Neuronal stem cell (in vitro differentiated cells): ENCODE data around the gene FAM200B.

ENCODE experiments used
- DNase-seq: peaks from one replicate; pipeline ENCODE4 v3.0.0-alpha.2; 2013; ENCODE audit warnings: low spot score
- H2AFZ ChIP-seq: one replicate; pipeline ENCODE4 v1.6.1; 2013; ENCODE audit warnings: mild to moderate bottlenecking, low read length, inconsistent platforms
- H2AK5ac ChIP-seq: 2 replicates; pipeline ENCODE4 v1.6.1; 2013; ENCODE audit warnings: low read depth, mild to moderate bottlenecking, inconsistent platforms, low read length, moderate library complexity, mixed read lengths
- H2BK120ac ChIP-seq: 2 replicates; pipeline ENCODE4 v1.6.1; 2013; ENCODE audit warnings: low read depth, mild to moderate bottlenecking, inconsistent platforms, low read length, moderate library complexity, mixed read lengths
- H2BK12ac ChIP-seq: one replicate; pipeline ENCODE4 v1.6.1; 2013; ENCODE audit warnings: low read length, inconsistent platforms
- H2BK15ac ChIP-seq: 2 replicates; pipeline ENCODE4 v1.6.1; 2013; ENCODE audit warnings: mild to moderate bottlenecking, low read length, inconsistent platforms, mixed read lengths
- H2BK5ac ChIP-seq: one replicate; pipeline ENCODE4 v1.6.1; 2013; ENCODE audit warnings: inconsistent platforms, mild to moderate bottlenecking, low read length, moderate library complexity
- H3K14ac ChIP-seq: one replicate; pipeline ENCODE4 v1.6.1; 2013; ENCODE audit warnings: low read length, inconsistent platforms
- H3K18ac ChIP-seq: 2 replicates; pipeline ENCODE4 v1.6.1; 2013; ENCODE audit warnings: low read length, inconsistent platforms
- H3K23ac ChIP-seq: 2 replicates; pipeline ENCODE4 v1.6.1; 2013; ENCODE audit warnings: low read depth, mild to moderate bottlenecking, mixed read lengths, low read length, inconsistent platforms; ENCODE audit not compliant: poor library complexity
- H3K27ac ChIP-seq: replicated peaks from 3 replicates; pipeline ENCODE4 v1.5.1; 2013; ENCODE audit warnings: low read length, inconsistent platforms
- H3K27me3 ChIP-seq, 3 experiments: 2 replicates each; pipeline ENCODE4 v1.6.1; 2013; ENCODE audit warnings: low read length in 3 of 3, mild to moderate bottlenecking in 2 of 3, inconsistent platforms in 1 of 3, low read depth in 1 of 3, mixed read lengths in 1 of 3, moderate library complexity in 1 of 3; ENCODE audit not compliant: control insufficient read depth in 3 of 3, insufficient read depth in 3 of 3
- H3K36me3 ChIP-seq, 2 donors: replicated peaks in 1 of 2; 2 replicates each; pipeline ENCODE4 v1.6.1; 2013; ENCODE audit warnings: low read length in 2 of 2; ENCODE audit not compliant: control insufficient read depth in 2 of 2, insufficient read depth in 2 of 2
- H3K4ac ChIP-seq: 2 replicates; pipeline ENCODE4 v1.6.1; 2013; ENCODE audit warnings: inconsistent platforms, mild to moderate bottlenecking, low read length, moderate library complexity
- H3K4me1 ChIP-seq, 2 donors: 1 replicate in 1 of 2; 2 replicates in 1 of 2; pipeline ENCODE4 v1.6.1; 2013; ENCODE audit warnings: low read length in 2 of 2, low read depth in 1 of 2; ENCODE audit not compliant: control insufficient read depth in 2 of 2, insufficient read depth in 1 of 2
- H3K4me2 ChIP-seq: one replicate; pipeline ENCODE4 v1.6.1; 2013; ENCODE audit warnings: mild to moderate bottlenecking, low read length, inconsistent platforms; ENCODE audit not compliant: insufficient read depth, poor library complexity, severe bottlenecking
- H3K4me3 ChIP-seq, 2 donors: 2 replicates each; pipeline ENCODE4 v1.5.1; 2013; ENCODE audit warnings: low read length in 2 of 2, mild to moderate bottlenecking in 2 of 2, inconsistent platforms in 1 of 2, moderate library complexity in 1 of 2
- H3K79me1 ChIP-seq: one replicate; pipeline ENCODE4 v1.6.1; 2013; ENCODE audit warnings: low read depth, mild to moderate bottlenecking, inconsistent platforms, low read length, moderate library complexity
- H3K9ac ChIP-seq: one replicate; pipeline ENCODE4 v1.6.1; 2013; ENCODE audit warnings: mild to moderate bottlenecking, low read depth, low read length, inconsistent platforms; ENCODE audit not compliant: poor library complexity
- H3K9me3 ChIP-seq, 2 donors: replicated peaks in 1 of 2; 2 replicates each; pipeline versions ENCODE3 to v1.6.1; 2013; ENCODE audit warnings: low read length in 2 of 2, mild to moderate bottlenecking in 2 of 2, inconsistent platforms in 1 of 2, low read depth in 1 of 2, mixed read lengths in 1 of 2, moderate library complexity in 1 of 2; ENCODE audit not compliant: control insufficient read depth in 2 of 2, insufficient read depth in 1 of 2
- H4K8ac ChIP-seq: one replicate; pipeline ENCODE4 v1.6.1; 2013; ENCODE audit warnings: low read depth, mild to moderate bottlenecking, inconsistent platforms, low read length, moderate library complexity
- H4K91ac ChIP-seq: one replicate; pipeline ENCODE4 v1.6.1; 2013; ENCODE audit warnings: low read length, low read depth, mild to moderate bottlenecking, inconsistent platforms; ENCODE audit not compliant: poor library complexity
- WGBS, 2 donors: extraction: QIAGEN DNeasy Blood & Tissue Kit; methylation state at CpG; one replicate each; pipeline ENCODE4 v1.1.7; 2013; ENCODE audit warnings: missing lambda C conversion rate in 2 of 2, mixed read lengths in 1 of 2; ENCODE audit not compliant: insufficient read length in 2 of 2, insufficient replicate concordance in 1 of 2; ENCODE audit errors: extremely low coverage in 2 of 2; 5-methylcytosine and 5-hydroxymethylcytosine counted together

FAM200B gene

GRCh38 chr4:15674046-15674445 lies 7.6 kb upstream of the FAM200B start:
- no peaks in the 10 kb centered on the region for H3K4me1 ChIP-seq
- H3K36me3 ChIP-seq = peaks cover 2 to 70% of the 10 kb centered on the region in 2 donors
- no peak overlapping the region for H2BK12ac ChIP-seq
- no peak for DNase-seq
- H3K27ac ChIP-seq = no peak overlapping the region
- no peak overlapping the region for H3K18ac ChIP-seq
- H3K23ac ChIP-seq = no peak overlapping the region
- H3K27me3 ChIP-seq = no peaks in the 10 kb centered on the region
- H3K79me1 ChIP-seq = peaks cover 4% of the 10 kb centered on the region
- H3K4ac ChIP-seq = no peak overlapping the region
- H3K4me3 ChIP-seq = no peak overlapping the region
- no peak overlapping the region for H3K14ac ChIP-seq
- no peak overlapping the region for H3K9ac ChIP-seq
- no peak overlapping the region for H2BK5ac ChIP-seq
- no CpG with 5 or more reads among the region's 2 CpGs for WGBS, 2 donors
- H4K91ac ChIP-seq = no peak overlapping the region
- no peak overlapping the region for H2AK5ac ChIP-seq
- no peak overlapping the region for H3K4me2 ChIP-seq
- H2AFZ ChIP-seq = no peak overlapping the region
- no peak overlapping the region for H2BK120ac ChIP-seq
- H4K8ac ChIP-seq = no peak overlapping the region
- no peak overlapping the region for H2BK15ac ChIP-seq
- peaks cover 0 to 23% of the 10 kb centered on the region in 2 donors for H3K9me3 ChIP-seq

- no peak overlapping the region for H3K18ac ChIP-seq
- peaks cover 2 to 70% of the 10 kb centered on the region in 2 donors for H3K36me3 ChIP-seq
- no CpG with 5 or more reads among the region's 4 CpGs for WGBS, 2 donors
- H3K27me3 ChIP-seq = no peaks in the 10 kb centered on the region
- H3K4me3 ChIP-seq = no peak overlapping the region
- no peaks in the 10 kb centered on the region for H3K4me1 ChIP-seq
- H4K8ac ChIP-seq = no peak overlapping the region
- H3K4ac ChIP-seq = no peak overlapping the region
- H3K9me3 ChIP-seq = peaks cover 0 to 29% of the 10 kb centered on the region in 2 donors
- no peak overlapping the region for H2AFZ ChIP-seq
- no peak for DNase-seq
- H2AK5ac ChIP-seq = no peak overlapping the region
- H3K79me1 ChIP-seq = peaks cover 4% of the 10 kb centered on the region
- no peak overlapping the region for H3K9ac ChIP-seq
- H3K14ac ChIP-seq = no peak overlapping the region
- no peak overlapping the region for H2BK120ac ChIP-seq
- no peak overlapping the region for H2BK15ac ChIP-seq
- H3K23ac ChIP-seq = no peak overlapping the region
- no peak overlapping the region for H2BK5ac ChIP-seq
- no peak overlapping the region for H4K91ac ChIP-seq
- no peak overlapping the region for H2BK12ac ChIP-seq
- H3K4me2 ChIP-seq = no peak overlapping the region
- H3K27ac ChIP-seq = no peak overlapping the region
Measured at GRCh38 chr4:15674926-15675325, 6.7 kb upstream of the FAM200B start.

DNA sequence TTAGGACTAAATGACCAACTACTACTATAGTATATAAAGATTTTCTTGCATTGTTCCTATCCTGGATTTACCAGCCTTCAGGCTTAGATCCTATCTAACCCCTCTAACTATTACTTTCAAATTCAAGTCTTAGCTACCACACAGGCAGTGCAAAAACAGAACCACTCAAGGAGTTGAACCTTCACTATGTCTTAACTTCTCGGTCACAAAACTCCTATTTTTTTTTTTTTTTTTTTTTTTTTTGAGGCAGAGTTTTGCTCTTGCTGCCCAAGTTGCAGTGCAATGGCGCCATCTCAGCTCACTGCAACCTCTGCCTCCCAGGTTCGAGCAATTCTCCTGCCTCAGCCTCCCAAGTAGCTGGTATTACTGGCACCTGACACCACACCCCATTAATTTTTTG lies 6.3 kb upstream of the FAM200B start:
- Histone ChIP-seq H3K36me3 (peaks cover 2 to 68% of the 10 kb centered on the region in 2 donors), H3K4me2 (no peak overlapping the region), H3K79me1 (peaks cover 4% of the 10 kb centered on the region), H2BK5ac (no peak overlapping the region), H3K27me3 (no peaks in the 10 kb centered on the region), H3K4me3 (no peak overlapping the region), H3K23ac (no peak overlapping the region), H2BK120ac (no peak overlapping the region), H3K18ac (no peak overlapping the region), H4K91ac (no peak overlapping the region), H2BK12ac (no peak overlapping the region), H2AK5ac (no peak overlapping the region), H3K14ac (no peak overlapping the region), H2BK15ac (no peak overlapping the region), H3K27ac (no peak overlapping the region), H2AFZ (no peak overlapping the region), H4K8ac (no peak overlapping the region), H3K4ac (no peak overlapping the region), H3K9me3 (peaks cover 0 to 29% of the 10 kb centered on the region in 2 donors), H3K9ac (no peak overlapping the region), H3K4me1 (no peaks in the 10 kb centered on the region)
- no CpG with 5 or more reads among the region's 3 CpGs for WGBS, 2 donors
- no peak for DNase-seq

DNA sequence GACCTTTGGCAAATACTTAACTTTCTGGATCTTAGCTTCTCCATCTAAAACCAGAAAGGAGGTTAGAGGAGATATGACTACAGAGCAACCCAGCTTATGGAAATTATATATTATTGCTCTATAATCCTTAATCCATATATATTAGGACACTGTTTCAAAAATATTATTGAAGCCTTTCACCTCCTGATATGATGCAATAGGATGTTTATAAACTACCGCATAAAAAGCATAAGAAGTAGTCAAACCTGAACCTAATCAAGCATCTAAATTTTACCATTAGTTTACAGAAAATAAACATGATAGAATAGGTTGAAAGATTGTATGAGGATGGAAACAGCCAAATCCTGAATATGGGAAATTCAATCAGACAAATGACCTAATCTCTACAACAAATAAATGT lies 5.6 kb upstream of the FAM200B start:
- no peak overlapping the region for H3K4me2 ChIP-seq
- no peaks in the 10 kb centered on the region for H3K27me3 ChIP-seq
- H3K27ac ChIP-seq = no peak overlapping the region
- H2AFZ ChIP-seq = no peak overlapping the region
- no peak overlapping the region for H2BK15ac ChIP-seq
- H4K91ac ChIP-seq = no peak overlapping the region
- peaks cover 2 to 67% of the 10 kb centered on the region in 2 donors for H3K36me3 ChIP-seq
- no peak overlapping the region for H3K9ac ChIP-seq
- H2BK120ac ChIP-seq = no peak overlapping the region
- no peak overlapping the region for H3K4me3 ChIP-seq
- H2BK5ac ChIP-seq = no peak overlapping the region
- H4K8ac ChIP-seq = no peak overlapping the region
- WGBS, 2 donors = no CpG with 5 or more reads among the region's 1 CpG
- no peak overlapping the region for H3K23ac ChIP-seq
- DNase-seq = no peak
- no peak overlapping the region for H2BK12ac ChIP-seq
- H3K4me1 ChIP-seq = no peaks in the 10 kb centered on the region
- H3K9me3 ChIP-seq = peaks cover 0 to 29% of the 10 kb centered on the region in 2 donors
- no peak overlapping the region for H2AK5ac ChIP-seq
- H3K79me1 ChIP-seq = peaks cover 4% of the 10 kb centered on the region
- H3K14ac ChIP-seq = no peak overlapping the region
- H3K18ac ChIP-seq = no peak overlapping the region
- H3K4ac ChIP-seq = no peak overlapping the region
